Caco-2 (cell line): ENCODE results near the gene SALL3. TPM values are rescaled to one million over a fixed set of nuclear protein-coding genes. Genes with fewer than 3 reads are reported as not detected.

Source experiments
- BruUV-seq: library from RNA; stranded (reverse); fragments of 400-500 nt; replicated peaks from 2 replicates; lab custom pipeline; 2021; lab: Mats Ljungman, UMichigan
- CTCF ChIA-PET: fragments of 300-600 bp; sonication (Branson Sonifier 250); formaldehyde crosslinking; loops from one replicate; lab custom pipeline; 2022; ENCODE audit warnings: antibody characterized with exemption; lab: Charles Lee
- POLR2A ChIA-PET: fragments of 300-600 bp; sonication (Branson Sonifier 250); formaldehyde crosslinking; loops from one replicate; lab custom pipeline; 2022; ENCODE audit warnings: antibody characterized with exemption; lab: Charles Lee
- DNase-seq, 2 experiments: peaks; one replicate each; pipeline versions ENCODE4 v3.0.0 to v3.0.0-alpha.2; 2020 to 2022
- H3K27me3 ChIP-seq: replicated peaks from 2 replicates; pipeline ENCODE4 v1.6.0; 2011; ENCODE audit warnings: low read length; ENCODE audit not compliant: control insufficient read depth, insufficient read depth
- H3K36me3 ChIP-seq: 2 replicates; pipeline ENCODE4 v1.5.1; 2011; ENCODE audit warnings: low read length; ENCODE audit not compliant: control insufficient read depth, insufficient read depth
- H3K4me1 ChIP-seq: fragments of 250-450 bp; sonication (Bioruptor Pico); 2 replicates; pipeline ENCODE4 v1.5.1; 2020; ENCODE audit warnings: mild to moderate bottlenecking
- H3K4me3 ChIP-seq: 2 replicates; pipeline ENCODE4 v1.5.1; 2011; ENCODE audit warnings: low read depth, mild to moderate bottlenecking, control low read depth, low read length
- H3K9me3 ChIP-seq: fragments of 250-450 bp; sonication (Bioruptor Pico); 2 replicates; pipeline ENCODE4 v1.5.1; 2020; ENCODE audit warnings: mild to moderate bottlenecking, moderate library complexity
- H3K27ac Mint-ChIP-seq: one replicate; pipeline ENCODE4 v1.8.0; 2022; ENCODE audit warnings: mixed read lengths; ENCODE audit not compliant: unreplicated experiment
- H3K27me3 Mint-ChIP-seq: one replicate; pipeline ENCODE4 v1.8.0; 2022; ENCODE audit warnings: mixed read lengths; ENCODE audit not compliant: insufficient read depth, unreplicated experiment
- H3K36me3 Mint-ChIP-seq: one replicate; pipeline ENCODE4 v1.8.0; 2022; ENCODE audit warnings: mild to moderate bottlenecking, mixed read lengths; ENCODE audit not compliant: insufficient read depth, unreplicated experiment
- H3K4me1 Mint-ChIP-seq: one replicate; pipeline ENCODE4 v1.8.0; 2022; ENCODE audit warnings: low read depth, mixed read lengths; ENCODE audit not compliant: unreplicated experiment
- H3K4me3 Mint-ChIP-seq: one replicate; pipeline ENCODE4 v1.8.0; 2022; ENCODE audit warnings: mild to moderate bottlenecking, moderate library complexity, mixed read lengths; ENCODE audit not compliant: unreplicated experiment
- H3K9me3 Mint-ChIP-seq: one replicate; pipeline ENCODE4 v1.8.0; 2022; ENCODE audit warnings: mixed read lengths; ENCODE audit not compliant: unreplicated experiment
- CTCF ChIP-seq, 2 experiments: fragments of 200-600 bp in 1 of 2; IDR thresholded peaks; 1 replicate in 1 of 2; 2 replicates in 1 of 2; pipeline versions ENCODE4 v1.5.1 to v1.8.0; 2011 to 2022; ENCODE audit warnings: antibody characterized with exemption in 1 of 2, control low read depth in 1 of 2, inconsistent platforms in 1 of 2, low read depth in 1 of 2, low read length in 1 of 2, mild to moderate bottlenecking in 1 of 2, moderate library complexity in 1 of 2; ENCODE audit not compliant: insufficient read depth in 1 of 2, severe bottlenecking in 1 of 2, unreplicated experiment in 1 of 2
- intact Hi-C: fragments of 100-400 bp; cut with micrococcal nuclease; formaldehyde crosslinking; loops from one replicate; pipeline ENCODE4 v1.10.0; 2022; ENCODE audit not compliant: unreplicated experiment
- total RNA-seq: library from RNA; stranded (reverse); gene quantifications from 2 replicates; pipeline ENCODE4 v1.2.3, GENCODE V29; 2022

Gene SALL3
- total RNA-seq, 1 experiment from 2014 or later, result not detected

GRCh38 chr18:78965917-78966792 is 13.5 kb upstream of the SALL3 start:
- no peak overlapping the region for H3K4me3 ChIP-seq
- Mint-ChIP-seq H3K27ac (no peak overlapping the region), H3K36me3 (no peaks in the 10 kb centered on the region), H3K27me3 (no peaks in the 10 kb centered on the region), H3K4me1 (no peaks in the 10 kb centered on the region), H3K4me3 (no peak overlapping the region), H3K9me3 (peaks cover 24% of the 10 kb centered on the region)
- H3K4me1 ChIP-seq, result no peaks in the 10 kb centered on the region
- H3K9me3 ChIP-seq, result no peaks in the 10 kb centered on the region
- no peak for TF ChIP-seq CTCF (IDR thresholded peaks at IDR 0.05; ENCODE audit: insufficient read depth in 1 of 2, low read depth in 1 of 2, low read length in 1 of 2, severe bottlenecking in 1 of 2, unreplicated experiment in 1 of 2)
- POLR2A ChIA-PET, result no interaction called here
- no peak for DNase-seq
- H3K36me3 ChIP-seq, result no peaks in the 10 kb centered on the region
- H3K27me3 ChIP-seq, result no peaks in the 10 kb centered on the region
- CTCF ChIA-PET, result no interaction called here
- no TSS peak for BruUV-seq
- intact Hi-C loops, result no loop called here

GRCh38 chr18:78966793-78967106 is 12.9 kb upstream of the SALL3 start:
- BruUV-seq, result no TSS peak
- DNase-seq, result no peak
- H3K27me3 ChIP-seq, result no peaks in the 10 kb centered on the region
- H3K4me3 ChIP-seq, result no peak overlapping the region
- no peaks in the 10 kb centered on the region for H3K4me1 ChIP-seq
- Mint-ChIP-seq H3K36me3 (no peaks in the 10 kb centered on the region), H3K4me3 (no peak overlapping the region), H3K27ac (no peak overlapping the region), H3K4me1 (no peaks in the 10 kb centered on the region), H3K9me3 (peaks cover 20% of the 10 kb centered on the region), H3K27me3 (no peaks in the 10 kb centered on the region)
- intact Hi-C loops, result no loop called here
- H3K9me3 ChIP-seq, result no peaks in the 10 kb centered on the region
- POLR2A ChIA-PET, result no interaction called here
- no peaks in the 10 kb centered on the region for H3K36me3 ChIP-seq
- no peak for TF ChIP-seq CTCF (IDR thresholded peaks at IDR 0.05; ENCODE audit: insufficient read depth in 1 of 2, low read depth in 1 of 2, low read length in 1 of 2, severe bottlenecking in 1 of 2, unreplicated experiment in 1 of 2)
- CTCF ChIA-PET, result no interaction called here

- no peaks in the 10 kb centered on the region for H3K36me3 Mint-ChIP-seq
- no peak overlapping the region for H3K27ac Mint-ChIP-seq
- no peaks in the 10 kb centered on the region for H3K4me1 ChIP-seq
- H3K27me3 Mint-ChIP-seq, result no peaks in the 10 kb centered on the region
- H3K4me1 Mint-ChIP-seq, result no peaks in the 10 kb centered on the region
- H3K4me3 Mint-ChIP-seq, result no peak overlapping the region
- CTCF ChIA-PET, result no interaction called here
- DNase-seq, result no peak
- H3K9me3 ChIP-seq, result no peaks in the 10 kb centered on the region
- no peaks in the 10 kb centered on the region for H3K36me3 ChIP-seq
- peaks cover 10% of the 10 kb centered on the region for H3K9me3 Mint-ChIP-seq
- no peak for TF ChIP-seq CTCF (IDR thresholded peaks at IDR 0.05; ENCODE audit: insufficient read depth in 1 of 2, low read depth in 1 of 2, low read length in 1 of 2, severe bottlenecking in 1 of 2, unreplicated experiment in 1 of 2)
- no peak overlapping the region for H3K4me3 ChIP-seq
- no TSS peak for BruUV-seq
- intact Hi-C loops, result no loop called here
- no peaks in the 10 kb centered on the region for H3K27me3 ChIP-seq
- POLR2A ChIA-PET, result no interaction called here
These were observed 11.9 kb upstream of the SALL3 start for GRCh38 chr18:78967692-78968091.
